Left lung (tissue), 10 donors: ENCODE measurements around the gene NENF. TPM values are rescaled to one million over a fixed set of nuclear protein-coding genes. Genes with fewer than 3 reads are reported as not detected.

Experiments used
- ATAC-seq: fragments of 200-7000 bp; cut with Tn5 transposase; one replicate; pipeline ENCODE4 v1.9.1; 2020; ENCODE audit warnings: moderate library complexity
- DNase-seq, 4 donors: peaks; one replicate each; pipeline ENCODE4 v3.0.0-alpha.2; 2013 to 2020
- H3K27ac ChIP-seq, 2 donors: fragments of 200-600 bp; sonication (generic) in 1 of 2; one replicate each; pipeline versions ENCODE4 v1.5.0 to v1.8.0; 2020 to 2021
- H3K27me3 ChIP-seq, 2 donors: fragments of 200-600 bp; sonication (generic) in 1 of 2; one replicate each; pipeline versions ENCODE4 v1.5.0 to v1.8.0; 2020 to 2021
- H3K36me3 ChIP-seq, 2 donors: fragments of 200-600 bp; sonication (generic) in 1 of 2; one replicate each; pipeline versions ENCODE4 v1.5.0 to v1.8.0; 2020 to 2021
- H3K4me1 ChIP-seq, 2 donors: fragments of 200-600 bp; one replicate each; pipeline ENCODE4 v1.8.0; 2021
- H3K4me3 ChIP-seq, 2 donors: fragments of 200-600 bp; sonication (generic) in 1 of 2; one replicate each; pipeline versions ENCODE4 v1.5.0 to v1.8.0; 2020 to 2021; ENCODE audit warnings: mild to moderate bottlenecking in 1 of 2
- H3K9me3 ChIP-seq, 2 donors: fragments of 200-600 bp; sonication (generic) in 1 of 2; one replicate each; pipeline versions ENCODE4 v1.5.0 to v1.8.0; 2020 to 2021
- CTCF ChIP-seq, 2 donors: fragments of 200-600 bp; sonication (generic) in 1 of 2; IDR thresholded peaks; one replicate each; pipeline versions ENCODE4 v1.5.0 to v1.8.0; 2021; ENCODE audit warnings: antibody characterized with exemption in 2 of 2
- intact Hi-C, 2 donors: fragments of 100-400 bp; cut with DNase I; formaldehyde crosslinking; loops; one replicate each; pipeline versions ENCODE4 v1.11.2 to v1.14.2; 2022
- polyA plus RNA-seq, 6 donors: library from polyadenylated mRNA; unstranded; fragments of 120-200 nt; gene quantifications; one replicate each; pipeline ENCODE4 v1.2.1, GENCODE V29; 2013; ENCODE audit not compliant: insufficient read length in 6 of 6
- total RNA-seq, 2 donors: library from RNA; stranded (reverse); fragmentation: NEBNext Ultra II Directional; extraction: Animal tissue kit (Norgen Biotek cat#: 25700); gene quantifications; one replicate each; pipeline ENCODE4 v1.2.1, GENCODE V29; 2021
- donor health status: DM: no; HTN: yes; CAD: no.
- donor health status: DM: no; HTN: no; CAD: no.

The NENF gene
- total and polyA plus RNA-seq, 8 donors: 43.2 to 54.4 (median 48.1) TPM

GRCh38 chr1:212410231-212410820 is 22.4 kb upstream of the NENF start:
- Histone ChIP-seq H3K4me1 (peaks cover 0 to 37% of the 10 kb centered on the region in 2 donors), H3K27ac (no peak overlapping the region), H3K9me3 (no peaks in the 10 kb centered on the region), H3K4me3 (no peak overlapping the region), H3K36me3 (peaks cover 0 to 58% of the 10 kb centered on the region in 2 donors), H3K27me3 (no peaks in the 10 kb centered on the region)
- intact Hi-C loops: no loop called here
- DNase-seq: no peak
- no peak for ATAC-seq
- TF ChIP-seq CTCF (IDR thresholded peaks at IDR 0.05): no peak

GRCh38 chr1:212412374-212412773 is 20.3 kb upstream of the NENF start:
- no peak for ATAC-seq
- no peak for DNase-seq
- intact Hi-C loops: no loop called here
- TF ChIP-seq CTCF (IDR thresholded peaks at IDR 0.05): no peak
- Histone ChIP-seq H3K27me3 (no peaks in the 10 kb centered on the region), H3K27ac (no peak overlapping the region), H3K4me1 (peaks cover 0 to 42% of the 10 kb centered on the region in 2 donors), H3K36me3 (peaks cover 0 to 37% of the 10 kb centered on the region in 2 donors), H3K4me3 (no peak overlapping the region), H3K9me3 (no peaks in the 10 kb centered on the region)

- intact Hi-C loops: no loop called here
- Histone ChIP-seq H3K36me3 (peaks cover 0 to 22% of the 10 kb centered on the region in 2 donors), H3K27me3 (no peaks in the 10 kb centered on the region), H3K27ac (peak overlapping the region in 1 of 2 donors; percentile 70), H3K4me3 (peak overlapping the region; percentile 88 to 90), H3K9me3 (no peaks in the 10 kb centered on the region), H3K4me1 (peaks cover 0 to 42% of the 10 kb centered on the region in 2 donors)
- TF ChIP-seq CTCF (IDR thresholded peaks at IDR 0.05): no peak
- ATAC-seq (peak; percentile 56), DNase-seq (no peak)
Observed at GRCh38 chr1:212413902-212414327, 18.8 kb upstream of the NENF start.

- H3K27me3 ChIP-seq: no peaks in the 10 kb centered on the region
- TF ChIP-seq CTCF (IDR thresholded peaks at IDR 0.05): no peak
- peaks cover 0 to 42% of the 10 kb centered on the region in 2 donors for H3K4me1 ChIP-seq
- DNase-seq (peak; percentile 83 to 95 (median 94)), ATAC-seq (peak; percentile 98)
- H3K9me3 ChIP-seq: no peaks in the 10 kb centered on the region
- peaks cover 0 to 16% of the 10 kb centered on the region in 2 donors for H3K36me3 ChIP-seq
- H3K27ac ChIP-seq: peak within 1 kb of the TSS; percentile 51 to 70
- intact Hi-C loops: no loop called here
- peak within 1 kb of the TSS; percentile 88 to 90 for H3K4me3 ChIP-seq
Observed at GRCh38 chr1:212414328-212415106, 18.2 kb upstream of the NENF start, which contains the start of gene PACC1. Gene PACC1 (minus strand): TSS chr1:212414886. CDS start chr1:212414757, 129 bp downstream.
